HepG2 (cell line): ENCODE data around the gene TP53.

Source experiments
- CCAR2 ChIP-seq: fragments of 200-400 bp; formaldehyde crosslinking; optimal IDR thresholded peaks from 2 replicates; pipeline ENCODE3; 2018; ENCODE audit warnings: low read depth, mild to moderate bottlenecking, low read length, moderate library complexity
- CTCF ChIP-seq: sonication (generic); formaldehyde crosslinking; IDR thresholded peaks from 2 replicates; pipeline ENCODE4 v1.5.0; 2020; ENCODE audit warnings: mild to moderate bottlenecking, missing genetic modification reagents, moderate library complexity
- EP300 ChIP-seq, 3 experiments: sonication (generic) in 1 of 3; formaldehyde crosslinking in 1 of 3; IDR thresholded peaks; 2 replicates each; pipeline versions ENCODE4 v1.5.1 to v1.6.1; 2011 to 2020; ENCODE audit warnings: low read depth in 2 of 3, low read length in 2 of 3, borderline replicate concordance in 1 of 3, improper control_type of control experiment in 1 of 3, mild to moderate bottlenecking in 1 of 3, missing genetic modification reagents in 1 of 3, moderate library complexity in 1 of 3
- HDAC1 ChIP-seq: sonication (generic); formaldehyde crosslinking; IDR thresholded peaks from 2 replicates; pipeline ENCODE4 v1.5.1; 2020; ENCODE audit warnings: mild to moderate bottlenecking, missing genetic modification reagents
- MYC ChIP-seq: sonication (generic); formaldehyde crosslinking; IDR thresholded peaks from 2 replicates; pipeline ENCODE4 v1.9.0; 2021; ENCODE audit warnings: missing genetic modification reagents, borderline replicate concordance
- PHF20 ChIP-seq: sonication (generic); formaldehyde crosslinking; IDR thresholded peaks from 2 replicates; pipeline ENCODE4 v1.5.0; 2020; ENCODE audit warnings: mild to moderate bottlenecking, missing genetic modification reagents
- SIX1 ChIP-seq: sonication (generic); formaldehyde crosslinking; IDR thresholded peaks from 2 replicates; pipeline ENCODE4 v1.4.0; 2020; ENCODE audit warnings: missing genetic modification reagents, borderline replicate concordance
- STAT6 ChIP-seq: sonication (generic); formaldehyde crosslinking; IDR thresholded peaks from 2 replicates; pipeline ENCODE4 v1.4.0; 2020; ENCODE audit warnings: missing genetic modification reagents, mild to moderate bottlenecking, borderline replicate concordance
- THRA ChIP-seq: sonication (generic); formaldehyde crosslinking; IDR thresholded peaks from 2 replicates; pipeline ENCODE4 v1.4.0; 2020; ENCODE audit warnings: missing genetic modification reagents, borderline replicate concordance
- TSC22D2 ChIP-seq: sonication (generic); formaldehyde crosslinking; IDR thresholded peaks from 2 replicates; pipeline ENCODE4 v1.5.1; 2020; ENCODE audit warnings: missing genetic modification reagents, mild to moderate bottlenecking, borderline replicate concordance
- ZBTB1 ChIP-seq: sonication (generic); formaldehyde crosslinking; IDR thresholded peaks from 2 replicates; pipeline ENCODE4 v1.4.0; 2020; ENCODE audit warnings: missing genetic modification reagents, borderline replicate concordance
- ZFP37 ChIP-seq: sonication (generic); formaldehyde crosslinking; IDR thresholded peaks from 2 replicates; pipeline ENCODE4 v1.4.0; 2020; ENCODE audit warnings: missing genetic modification reagents, borderline replicate concordance
- ZKSCAN1 ChIP-seq: fragments of 150-350 bp; IDR thresholded peaks from 2 replicates; pipeline ENCODE4 v1.6.1; 2014; ENCODE audit warnings: low read length
- ZNF362 ChIP-seq: sonication (generic); formaldehyde crosslinking; IDR thresholded peaks from 2 replicates; pipeline ENCODE4 v1.4.0; 2020; ENCODE audit warnings: missing genetic modification reagents, mild to moderate bottlenecking, borderline replicate concordance

- TF ChIP-seq ZNF362 (CRISPR knock-in tag) = no peak
- TF ChIP-seq MYC (CRISPR knock-in tag) = no peak
- no peak for TF ChIP-seq TSC22D2 (CRISPR knock-in tag)
- no peak for TF ChIP-seq ZKSCAN1
- no peak for TF ChIP-seq STAT6 (CRISPR knock-in tag)
- TF ChIP-seq EP300 (IDR thresholded peaks at IDR 0.05; ENCODE audit: low read depth in 2 of 2, low read length in 2 of 2) = no peak
- TF ChIP-seq EP300 (CRISPR knock-in tag; IDR thresholded peaks at IDR 0.05; ENCODE audit: borderline replicate concordance) = no peak
- no peak for TF ChIP-seq HDAC1
- no peak for TF ChIP-seq CCAR2
- TF ChIP-seq THRA (CRISPR knock-in tag) = no peak
- TF ChIP-seq ZFP37 (CRISPR knock-in tag) = no peak
- no peak for TF ChIP-seq ZBTB1 (CRISPR knock-in tag)
- no peak for TF ChIP-seq SIX1 (CRISPR knock-in tag)
- no peak for TF ChIP-seq CTCF (CRISPR knock-in tag)
- no peak for TF ChIP-seq PHF20 (CRISPR knock-in tag)
Measured at GRCh38 chr17:7706631-7707354, 19.5 kb upstream of the TP53 start.
